PC-3 (cell line): Measurements from ENCODE around the gene TPO. TPM values are rescaled to one million over a fixed set of nuclear protein-coding genes. Genes with fewer than 3 reads are reported as not detected.

Experiments used
- ATAC-seq: fragments of 200-7000 bp; cut with Tn5 transposase; 2 replicates; pipeline ENCODE4 v1.9.1; 2020; ENCODE audit warnings: mild to moderate bottlenecking, moderate library complexity
- BruUV-seq: library from RNA; stranded (reverse); fragments of 400-500 nt; replicated peaks from 2 replicates; lab custom pipeline; 2021; lab: Mats Ljungman, UMichigan
- CTCF ChIA-PET: fragments of 300-600 bp; sonication (Branson Sonifier 250); formaldehyde crosslinking; loops from one replicate; lab custom pipeline; 2022; ENCODE audit warnings: antibody characterized with exemption; lab: Charles Lee
- POLR2A ChIA-PET: fragments of 300-600 bp; sonication (Branson Sonifier 250); formaldehyde crosslinking; loops from one replicate; lab custom pipeline; 2022; ENCODE audit warnings: antibody characterized with exemption; ENCODE audit not compliant: unreplicated experiment; lab: Charles Lee
- DNase-seq: peaks from one replicate; pipeline ENCODE4 v3.0.0-alpha.2; 2015
- H2AFZ ChIP-seq: fragments of 300-600 bp; sonication (generic); 2 replicates; pipeline ENCODE4 v1.6.0; 2016; ENCODE audit warnings: antibody characterized with exemption, low read length
- H3F3A ChIP-seq: fragments of 300-600 bp; sonication (generic); one replicate; pipeline ENCODE4 v1.6.0; 2017; ENCODE audit warnings: antibody characterized with exemption, low read length, control low read depth, mild to moderate bottlenecking; ENCODE audit not compliant: unreplicated experiment
- H3K27ac ChIP-seq: fragments of 300-600 bp; sonication (generic); 2 replicates; pipeline ENCODE4 v1.5.1; 2016; ENCODE audit warnings: mild to moderate bottlenecking, low read length
- H3K27me3 ChIP-seq: fragments of 300-600 bp; sonication (generic); 2 replicates; pipeline ENCODE4 v1.6.1; 2016; ENCODE audit warnings: low read length, mixed read lengths
- H3K36me3 ChIP-seq: fragments of 300-600 bp; sonication (generic); 2 replicates; pipeline ENCODE4 v1.6.1; 2016; ENCODE audit warnings: low read depth, mixed run types, low read length, mixed read lengths
- H3K4me1 ChIP-seq: fragments of 300-600 bp; sonication (generic); 2 replicates; pipeline ENCODE4 v1.5.1; 2016; ENCODE audit warnings: low read length; ENCODE audit not compliant: insufficient read depth
- H3K4me2 ChIP-seq: fragments of 300-600 bp; sonication (generic); 2 replicates; pipeline ENCODE4 v1.6.0; 2016; ENCODE audit warnings: low read length
- H3K4me3 ChIP-seq: fragments of 300-600 bp; sonication (generic); 2 replicates; pipeline ENCODE4 v1.5.1; 2016; ENCODE audit warnings: mild to moderate bottlenecking, low read length, mixed read lengths
- H3K79me2 ChIP-seq: fragments of 300-600 bp; sonication (generic); 2 replicates; pipeline ENCODE4 v1.6.1; 2017; ENCODE audit warnings: low read length, mixed read lengths
- H3K9ac ChIP-seq: fragments of 300-600 bp; sonication (generic); 2 replicates; pipeline ENCODE4 v1.6.0; 2016; ENCODE audit warnings: mild to moderate bottlenecking, low read length
- H3K9me2 ChIP-seq: fragments of 300-600 bp; sonication (generic); replicated peaks from 2 replicates; pipeline ENCODE4 v1.6.1; 2016; ENCODE audit warnings: mixed run types, low read length, mixed read lengths
- H3K9me3 ChIP-seq: fragments of 300-600 bp; sonication (generic); 2 replicates; pipeline ENCODE4 v1.6.1; 2016; ENCODE audit warnings: low read length, mixed read lengths
- H4K20me1 ChIP-seq: fragments of 300-600 bp; sonication (generic); 2 replicates; pipeline ENCODE4 v1.6.1; 2016; ENCODE audit warnings: low read length, mixed read lengths
- EZH2 ChIP-seq: fragments of 300-600 bp; sonication (generic); IDR thresholded peaks from one replicate; pipeline ENCODE4 v1.6.1; 2017; ENCODE audit warnings: antibody characterized with exemption, mild to moderate bottlenecking, low read length; ENCODE audit not compliant: unreplicated experiment
- EZH2phosphoT487 ChIP-seq: fragments of 300-600 bp; sonication (generic); IDR thresholded peaks from 2 replicates; pipeline ENCODE4 v1.6.1; 2018; ENCODE audit warnings: mild to moderate bottlenecking, antibody characterized with exemption, low read length, borderline replicate concordance
- intact Hi-C: fragments of 100-400 bp; cut with micrococcal nuclease; formaldehyde crosslinking; loops from 2 replicates; pipeline ENCODE4 v1.9.0; 2023
- total RNA-seq: library from RNA; depleted of rRNA; stranded (reverse); fragments of >200 nt; gene quantifications from 2 replicates; pipeline ENCODE4 v1.2.3, GENCODE V29; 2014
- TF ChIP-seq, protein P1 (sequence below): fragments of 300-600 bp; sonication (generic); conservative IDR thresholded peaks from 2 replicates; pipeline ENCODE4 v1.5.1; 2017; ENCODE audit warnings: antibody characterized with exemption, low read depth, mild to moderate bottlenecking, low read length

Gene TPO
- total RNA-seq, 1 experiment from 2014 or later: not detected

DNA sequence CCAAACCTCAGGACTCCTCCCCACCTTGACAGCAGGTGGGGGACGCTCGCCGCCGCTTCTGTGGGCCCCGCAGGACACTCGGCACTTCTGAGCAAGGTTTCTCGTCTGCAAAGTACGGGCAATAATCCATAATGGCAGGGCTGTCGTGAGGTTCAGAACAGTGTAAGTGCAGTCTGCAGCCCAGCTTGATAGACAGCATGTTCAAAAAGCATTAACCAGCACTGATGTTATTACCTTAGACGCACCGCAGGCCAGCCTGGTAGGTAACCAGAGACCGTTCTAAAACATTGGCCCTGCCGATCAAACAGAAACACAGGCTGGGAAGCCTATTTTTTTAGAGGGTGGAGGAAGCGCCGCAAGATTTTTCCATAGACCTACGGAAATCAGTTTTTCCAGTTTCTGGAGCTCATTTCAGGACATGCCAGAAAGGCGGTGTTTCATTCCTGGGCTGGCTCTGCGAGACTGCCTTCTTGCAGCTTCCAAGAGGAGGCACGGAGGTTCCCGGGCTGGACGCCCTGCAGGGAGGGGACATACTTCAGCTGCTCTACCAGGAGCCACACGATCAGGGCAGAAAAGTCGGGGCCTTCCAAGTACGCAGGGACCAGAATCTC, 148.7 kb downstream of the TPO start:
- H3K79me2 ChIP-seq: no peaks in the 10 kb centered on the region
- no TSS peak for BruUV-seq
- H3K4me2 ChIP-seq: no peak overlapping the region
- ChIA-PET POLR2A (no interaction called here), CTCF (no interaction called here)
- TF ChIP-seq EZH2phosphoT487 (no peak), EZH2 (no peak)
- TF ChIP-seq, protein P1, sequence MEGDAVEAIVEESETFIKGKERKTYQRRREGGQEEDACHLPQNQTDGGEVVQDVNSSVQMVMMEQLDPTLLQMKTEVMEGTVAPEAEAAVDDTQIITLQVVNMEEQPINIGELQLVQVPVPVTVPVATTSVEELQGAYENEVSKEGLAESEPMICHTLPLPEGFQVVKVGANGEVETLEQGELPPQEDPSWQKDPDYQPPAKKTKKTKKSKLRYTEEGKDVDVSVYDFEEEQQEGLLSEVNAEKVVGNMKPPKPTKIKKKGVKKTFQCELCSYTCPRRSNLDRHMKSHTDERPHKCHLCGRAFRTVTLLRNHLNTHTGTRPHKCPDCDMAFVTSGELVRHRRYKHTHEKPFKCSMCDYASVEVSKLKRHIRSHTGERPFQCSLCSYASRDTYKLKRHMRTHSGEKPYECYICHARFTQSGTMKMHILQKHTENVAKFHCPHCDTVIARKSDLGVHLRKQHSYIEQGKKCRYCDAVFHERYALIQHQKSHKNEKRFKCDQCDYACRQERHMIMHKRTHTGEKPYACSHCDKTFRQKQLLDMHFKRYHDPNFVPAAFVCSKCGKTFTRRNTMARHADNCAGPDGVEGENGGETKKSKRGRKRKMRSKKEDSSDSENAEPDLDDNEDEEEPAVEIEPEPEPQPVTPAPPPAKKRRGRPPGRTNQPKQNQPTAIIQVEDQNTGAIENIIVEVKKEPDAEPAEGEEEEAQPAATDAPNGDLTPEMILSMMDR: no peak
- no peaks in the 10 kb centered on the region for H4K20me1 ChIP-seq
- peaks cover 2% of the 10 kb centered on the region; the same call in 1 of the 2 replicates for H3K4me1 ChIP-seq
- no peak for ATAC-seq
- intact Hi-C loops: no loop called here
- H3F3A ChIP-seq: no peaks in the 10 kb centered on the region
- no peak for DNase-seq
- H3K36me3 ChIP-seq: no peaks in the 10 kb centered on the region
- H3K9me3 ChIP-seq: no peaks in the 10 kb centered on the region
- no peak overlapping the region for H3K4me3 ChIP-seq
- H3K27me3 ChIP-seq: no peaks in the 10 kb centered on the region
- no peak overlapping the region for H3K9ac ChIP-seq
- H2AFZ ChIP-seq: no peak overlapping the region
- H3K9me2 ChIP-seq: no peaks in the 10 kb centered on the region
- H3K27ac ChIP-seq: no peak overlapping the region

DNA sequence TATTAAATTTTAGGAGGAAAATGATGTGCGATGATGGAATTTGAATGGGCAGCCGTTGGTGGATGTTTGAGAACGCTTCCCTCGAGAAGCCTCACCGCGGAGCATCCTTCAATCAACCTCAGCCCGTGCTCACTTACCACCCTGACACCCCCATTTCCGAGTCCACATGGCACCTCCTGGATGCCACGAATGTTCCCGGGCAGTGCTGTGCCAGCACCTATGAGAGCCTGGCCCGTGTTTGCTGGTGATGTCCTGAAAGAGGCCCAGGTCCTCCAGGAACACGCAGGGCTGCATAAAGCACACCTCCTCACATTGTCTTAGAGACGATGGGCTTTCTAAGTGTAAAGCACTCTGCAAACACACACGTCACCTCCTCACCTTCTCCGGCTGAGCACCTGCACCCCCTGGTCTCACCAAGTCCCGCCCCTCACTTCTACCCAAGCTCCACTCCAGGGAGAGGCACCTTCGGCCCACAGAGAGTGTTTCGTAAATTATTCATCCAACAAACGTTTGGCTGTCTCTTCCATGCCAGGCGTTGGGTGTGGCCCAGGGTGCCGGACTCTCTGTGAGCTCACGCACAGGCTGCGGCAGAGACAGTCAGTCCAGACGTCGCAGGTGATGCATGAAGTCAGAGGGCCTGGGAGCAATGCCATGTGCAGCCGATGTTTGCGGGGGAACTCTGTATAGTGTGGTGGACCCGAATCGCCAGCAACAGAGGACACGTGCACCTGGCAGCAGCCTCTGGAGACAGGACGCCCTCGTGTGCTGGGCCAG, 150.0 kb downstream of the TPO start:
- ChIA-PET POLR2A (no interaction called here), CTCF (no interaction called here)
- H4K20me1 ChIP-seq: no peaks in the 10 kb centered on the region
- no peaks in the 10 kb centered on the region for H3K9me2 ChIP-seq
- no peak for ATAC-seq
- H3K4me1 ChIP-seq: no peaks in the 10 kb centered on the region
- H3K9ac ChIP-seq: no peak overlapping the region
- no peaks in the 10 kb centered on the region for H3K9me3 ChIP-seq
- TF ChIP-seq, protein P1: no peak
- no peak for TF ChIP-seq EZH2phosphoT487
- no peaks in the 10 kb centered on the region for H3K36me3 ChIP-seq
- no peaks in the 10 kb centered on the region for H3F3A ChIP-seq
- no peak overlapping the region for H2AFZ ChIP-seq
- no TSS peak for BruUV-seq
- H3K27me3 ChIP-seq: no peaks in the 10 kb centered on the region
- no peak overlapping the region for H3K27ac ChIP-seq
- no peak overlapping the region for H3K4me2 ChIP-seq
- H3K4me3 ChIP-seq: no peak overlapping the region
- no peak for DNase-seq
- intact Hi-C loops: no loop called here
- H3K79me2 ChIP-seq: no peaks in the 10 kb centered on the region
